ENCODE data around the gene PRRX2. TPM values are rescaled to one million over a fixed set of nuclear protein-coding genes. Genes with fewer than 3 reads are reported as not detected.

The PRRX2 gene
- total and polyA plus RNA-seq, 2 experiments from 2014 or later, result 5.8 to 8.3 TPM

DNA sequence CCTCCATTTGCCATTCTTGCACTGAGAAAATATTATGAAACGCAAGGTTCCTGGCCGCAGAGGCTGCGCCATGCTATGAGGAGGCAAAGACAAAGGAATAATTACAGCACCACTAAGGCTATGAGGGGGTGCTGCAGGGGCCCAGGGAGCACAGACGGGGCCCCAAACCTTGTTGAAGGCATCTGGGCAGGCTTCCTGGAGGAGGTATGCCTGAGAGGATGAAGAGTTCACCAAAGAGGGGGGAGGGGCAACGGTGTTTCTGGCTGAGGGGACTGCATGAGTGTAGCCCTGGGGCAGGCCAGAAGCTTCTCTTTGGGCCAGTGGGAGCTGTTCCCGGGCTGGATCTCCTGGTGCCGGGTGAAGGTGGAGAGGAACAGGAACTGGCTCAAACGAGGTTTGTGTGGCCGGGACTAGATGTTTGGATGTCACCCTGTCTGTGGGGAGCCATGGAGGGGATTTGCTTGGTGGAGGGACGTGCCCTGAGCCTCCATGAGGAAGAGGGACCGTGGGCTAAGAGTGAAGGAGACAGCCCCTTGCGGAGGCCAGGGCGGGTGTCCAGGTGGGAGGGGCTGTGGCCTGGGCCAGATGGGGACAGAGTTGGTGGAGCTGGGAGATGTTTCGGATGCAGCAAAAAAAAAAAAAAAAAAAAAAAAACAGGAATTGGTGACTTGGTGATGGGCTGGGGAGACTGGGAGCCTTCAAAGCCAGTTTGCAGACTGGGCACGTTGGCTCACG, 59.2 kb downstream of the PRRX2 start:
- Mint-ChIP-seq H3K36me3 (ENCODE audit: low read depth) (no peaks in the 10 kb centered on the region), H3K4me3 (no peak overlapping the region), H3K9me3 (no peaks in the 10 kb centered on the region; the same call in 2 of the 3 replicates), H3K27ac (no peak overlapping the region), H3K27me3 (ENCODE audit: insufficient read depth, low read depth, poor library complexity) (peaks cover 9% of the 10 kb centered on the region), H3K4me1 (peaks cover 14% of the 10 kb centered on the region; the same call in 2 of the 3 replicates)
- H4K20me1 ChIP-seq (replicated peaks; ENCODE audit: insufficient read depth), result no peaks in the 10 kb centered on the region
- DNase-seq (ENCODE audit: low spot score) (no peak), ATAC-seq (no peak)
- H3K4me1 ChIP-seq (ENCODE audit: insufficient read depth), result no peaks in the 10 kb centered on the region
- H3K9me2 ChIP-seq (ENCODE audit: insufficient read depth), result no peaks in the 10 kb centered on the region
- no peaks in the 10 kb centered on the region for H3K79me2 ChIP-seq (replicated peaks; ENCODE audit: insufficient read depth)
- H3K36me3 ChIP-seq (ENCODE audit: insufficient read depth), result no peaks in the 10 kb centered on the region
- no peak overlapping the region for H3K4me2 ChIP-seq
- H2AFZ ChIP-seq, result no peak overlapping the region
- H3K27ac ChIP-seq (ENCODE audit: low read depth), result no peak overlapping the region
- no peak for TF ChIP-seq JUNB (IDR thresholded peaks at IDR 0.05; ENCODE audit: unreplicated experiment)
- no peak overlapping the region for H3K4me3 ChIP-seq
- no peaks in the 10 kb centered on the region for H3F3A ChIP-seq (replicated peaks; ENCODE audit: low read depth)
- H3K27me3 ChIP-seq (ENCODE audit: insufficient read depth), result no peaks in the 10 kb centered on the region

- H3K9me3 Mint-ChIP-seq, result no peaks in the 10 kb centered on the region
- H3K27me3 Mint-ChIP-seq (ENCODE audit: insufficient read depth, low read depth, poor library complexity), result peaks cover 9% of the 10 kb centered on the region
- no peak for DNase-seq (ENCODE audit: low spot score)
- Histone ChIP-seq H3K36me3 (ENCODE audit: insufficient read depth) (no peaks in the 10 kb centered on the region), H3K27me3 (ENCODE audit: insufficient read depth) (no peaks in the 10 kb centered on the region), H3K27ac (ENCODE audit: low read depth) (no peak overlapping the region), H3K9me2 (ENCODE audit: insufficient read depth) (no peaks in the 10 kb centered on the region), H2AFZ (0 out of 2 replicates have a peak overlapping the region, but pooled peaks have one; percentile 10), H3K4me1 (ENCODE audit: insufficient read depth) (no peaks in the 10 kb centered on the region), H3K4me3 (no peak overlapping the region), H3K4me2 (no peak overlapping the region), H3K79me2 (replicated peaks; ENCODE audit: insufficient read depth) (no peaks in the 10 kb centered on the region), H3F3A (replicated peaks; ENCODE audit: low read depth) (no peaks in the 10 kb centered on the region), H4K20me1 (replicated peaks; ENCODE audit: insufficient read depth) (no peaks in the 10 kb centered on the region)
- H3K27ac Mint-ChIP-seq, result no peak overlapping the region
- H3K36me3 Mint-ChIP-seq (ENCODE audit: low read depth), result no peaks in the 10 kb centered on the region
- ATAC-seq, result no peak
- H3K4me3 Mint-ChIP-seq, result no peak overlapping the region
- H3K4me1 Mint-ChIP-seq, result peaks cover 13% of the 10 kb centered on the region; the same call in 2 of the 3 replicates
- TF ChIP-seq, protein P1, sequence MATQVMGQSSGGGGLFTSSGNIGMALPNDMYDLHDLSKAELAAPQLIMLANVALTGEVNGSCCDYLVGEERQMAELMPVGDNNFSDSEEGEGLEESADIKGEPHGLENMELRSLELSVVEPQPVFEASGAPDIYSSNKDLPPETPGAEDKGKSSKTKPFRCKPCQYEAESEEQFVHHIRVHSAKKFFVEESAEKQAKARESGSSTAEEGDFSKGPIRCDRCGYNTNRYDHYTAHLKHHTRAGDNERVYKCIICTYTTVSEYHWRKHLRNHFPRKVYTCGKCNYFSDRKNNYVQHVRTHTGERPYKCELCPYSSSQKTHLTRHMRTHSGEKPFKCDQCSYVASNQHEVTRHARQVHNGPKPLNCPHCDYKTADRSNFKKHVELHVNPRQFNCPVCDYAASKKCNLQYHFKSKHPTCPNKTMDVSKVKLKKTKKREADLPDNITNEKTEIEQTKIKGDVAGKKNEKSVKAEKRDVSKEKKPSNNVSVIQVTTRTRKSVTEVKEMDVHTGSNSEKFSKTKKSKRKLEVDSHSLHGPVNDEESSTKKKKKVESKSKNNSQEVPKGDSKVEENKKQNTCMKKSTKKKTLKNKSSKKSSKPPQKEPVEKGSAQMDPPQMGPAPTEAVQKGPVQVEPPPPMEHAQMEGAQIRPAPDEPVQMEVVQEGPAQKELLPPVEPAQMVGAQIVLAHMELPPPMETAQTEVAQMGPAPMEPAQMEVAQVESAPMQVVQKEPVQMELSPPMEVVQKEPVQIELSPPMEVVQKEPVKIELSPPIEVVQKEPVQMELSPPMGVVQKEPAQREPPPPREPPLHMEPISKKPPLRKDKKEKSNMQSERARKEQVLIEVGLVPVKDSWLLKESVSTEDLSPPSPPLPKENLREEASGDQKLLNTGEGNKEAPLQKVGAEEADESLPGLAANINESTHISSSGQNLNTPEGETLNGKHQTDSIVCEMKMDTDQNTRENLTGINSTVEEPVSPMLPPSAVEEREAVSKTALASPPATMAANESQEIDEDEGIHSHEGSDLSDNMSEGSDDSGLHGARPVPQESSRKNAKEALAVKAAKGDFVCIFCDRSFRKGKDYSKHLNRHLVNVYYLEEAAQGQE (IDR thresholded peaks at IDR 0.05; ENCODE audit: unreplicated experiment), result no peak
- no peak for TF ChIP-seq EZH2phosphoT487 (IDR thresholded peaks at IDR 0.05; ENCODE audit: unreplicated experiment)
- TF ChIP-seq POLR2AphosphoS5 (IDR thresholded peaks at IDR 0.05; ENCODE audit: low read depth), result no peak
- TF ChIP-seq, protein P2, sequence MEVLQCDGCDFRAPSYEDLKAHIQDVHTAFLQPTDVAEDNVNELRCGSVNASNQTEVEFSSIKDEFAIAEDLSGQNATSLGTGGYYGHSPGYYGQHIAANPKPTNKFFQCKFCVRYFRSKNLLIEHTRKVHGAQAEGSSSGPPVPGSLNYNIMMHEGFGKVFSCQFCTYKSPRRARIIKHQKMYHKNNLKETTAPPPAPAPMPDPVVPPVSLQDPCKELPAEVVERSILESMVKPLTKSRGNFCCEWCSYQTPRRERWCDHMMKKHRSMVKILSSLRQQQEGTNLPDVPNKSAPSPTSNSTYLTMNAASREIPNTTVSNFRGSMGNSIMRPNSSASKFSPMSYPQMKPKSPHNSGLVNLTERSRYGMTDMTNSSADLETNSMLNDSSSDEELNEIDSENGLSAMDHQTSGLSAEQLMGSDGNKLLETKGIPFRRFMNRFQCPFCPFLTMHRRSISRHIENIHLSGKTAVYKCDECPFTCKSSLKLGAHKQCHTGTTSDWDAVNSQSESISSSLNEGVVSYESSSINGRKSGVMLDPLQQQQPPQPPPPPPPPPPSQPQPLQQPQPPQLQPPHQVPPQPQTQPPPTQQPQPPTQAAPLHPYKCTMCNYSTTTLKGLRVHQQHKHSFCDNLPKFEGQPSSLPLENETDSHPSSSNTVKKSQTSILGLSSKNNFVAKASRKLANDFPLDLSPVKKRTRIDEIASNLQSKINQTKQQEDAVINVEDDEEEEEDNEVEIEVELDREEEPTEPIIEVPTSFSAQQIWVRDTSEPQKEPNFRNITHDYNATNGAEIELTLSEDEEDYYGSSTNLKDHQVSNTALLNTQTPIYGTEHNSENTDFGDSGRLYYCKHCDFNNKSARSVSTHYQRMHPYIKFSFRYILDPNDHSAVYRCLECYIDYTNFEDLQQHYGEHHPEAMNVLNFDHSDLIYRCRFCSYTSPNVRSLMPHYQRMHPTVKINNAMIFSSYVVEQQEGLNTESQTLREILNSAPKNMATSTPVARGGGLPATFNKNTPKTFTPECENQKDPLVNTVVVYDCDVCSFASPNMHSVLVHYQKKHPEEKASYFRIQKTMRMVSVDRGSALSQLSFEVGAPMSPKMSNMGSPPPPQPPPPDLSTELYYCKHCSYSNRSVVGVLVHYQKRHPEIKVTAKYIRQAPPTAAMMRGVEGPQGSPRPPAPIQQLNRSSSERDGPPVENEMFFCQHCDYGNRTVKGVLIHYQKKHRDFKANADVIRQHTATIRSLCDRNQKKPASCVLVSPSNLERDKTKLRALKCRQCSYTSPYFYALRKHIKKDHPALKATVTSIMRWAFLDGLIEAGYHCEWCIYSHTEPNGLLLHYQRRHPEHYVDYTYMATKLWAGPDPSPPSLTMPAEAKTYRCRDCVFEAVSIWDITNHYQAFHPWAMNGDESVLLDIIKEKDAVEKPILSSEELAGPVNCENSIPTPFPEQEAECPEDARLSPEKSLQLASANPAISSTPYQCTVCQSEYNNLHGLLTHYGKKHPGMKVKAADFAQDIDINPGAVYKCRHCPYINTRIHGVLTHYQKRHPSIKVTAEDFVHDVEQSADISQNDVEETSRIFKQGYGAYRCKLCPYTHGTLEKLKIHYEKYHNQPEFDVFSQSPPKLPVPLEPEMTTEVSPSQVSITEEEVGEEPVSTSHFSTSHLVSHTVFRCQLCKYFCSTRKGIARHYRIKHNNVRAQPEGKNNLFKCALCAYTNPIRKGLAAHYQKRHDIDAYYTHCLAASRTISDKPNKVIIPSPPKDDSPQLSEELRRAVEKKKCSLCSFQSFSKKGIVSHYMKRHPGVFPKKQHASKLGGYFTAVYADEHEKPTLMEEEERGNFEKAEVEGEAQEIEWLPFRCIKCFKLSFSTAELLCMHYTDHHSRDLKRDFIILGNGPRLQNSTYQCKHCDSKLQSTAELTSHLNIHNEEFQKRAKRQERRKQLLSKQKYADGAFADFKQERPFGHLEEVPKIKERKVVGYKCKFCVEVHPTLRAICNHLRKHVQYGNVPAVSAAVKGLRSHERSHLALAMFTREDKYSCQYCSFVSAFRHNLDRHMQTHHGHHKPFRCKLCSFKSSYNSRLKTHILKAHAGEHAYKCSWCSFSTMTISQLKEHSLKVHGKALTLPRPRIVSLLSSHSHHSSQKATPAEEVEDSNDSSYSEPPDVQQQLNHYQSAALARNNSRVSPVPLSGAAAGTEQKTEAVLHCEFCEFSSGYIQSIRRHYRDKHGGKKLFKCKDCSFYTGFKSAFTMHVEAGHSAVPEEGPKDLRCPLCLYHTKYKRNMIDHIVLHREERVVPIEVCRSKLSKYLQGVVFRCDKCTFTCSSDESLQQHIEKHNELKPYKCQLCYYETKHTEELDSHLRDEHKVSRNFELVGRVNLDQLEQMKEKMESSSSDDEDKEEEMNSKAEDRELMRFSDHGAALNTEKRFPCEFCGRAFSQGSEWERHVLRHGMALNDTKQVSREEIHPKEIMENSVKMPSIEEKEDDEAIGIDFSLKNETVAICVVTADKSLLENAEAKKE (CRISPR knock-in tag; IDR thresholded peaks at IDR 0.05), result no peak
- no peak for TF ChIP-seq CREB1 (CRISPR knock-in tag; IDR thresholded peaks at IDR 0.05; ENCODE audit: low read depth)
- TF ChIP-seq STAT1 (IDR thresholded peaks at IDR 0.05; ENCODE audit: unreplicated experiment), result no peak
- no peak for TF ChIP-seq NANOG (IDR thresholded peaks at IDR 0.05; ENCODE audit: borderline replicate concordance)
- no peak for TF ChIP-seq ZNF331 (CRISPR knock-in tag; IDR thresholded peaks at IDR 0.05; ENCODE audit: low read depth)
- no peak for TF ChIP-seq CTCF (conservative IDR thresholded peaks at IDR 0.05; ENCODE audit: low read depth in 2 of 2)
Measured at GRCh38 chr9:129725795-129726251, 60.4 kb downstream of the PRRX2 start.

Measured in GM23338 (cell line).